GM12878 (cell line): Measurements from ENCODE around the gene DCPS. TPM values are rescaled to one million over a fixed set of nuclear protein-coding genes. Genes with fewer than 3 reads are reported as not detected.

Source experiments
- CBX3 ChIP-seq: fragments of 200-600 bp; sonication (generic); IDR thresholded peaks from 2 replicates; pipeline ENCODE4 v1.6.1; 2016; ENCODE audit warnings: low read depth, borderline replicate concordance
- CEBPB ChIP-seq, 2 experiments: fragments of 150-350 bp in 1 of 2; IDR thresholded peaks; 2 replicates each; pipeline ENCODE4 v1.6.1; 2012 to 2014; ENCODE audit warnings: low read depth in 2 of 2, low read length in 2 of 2, borderline replicate concordance in 1 of 2, inconsistent platforms in 1 of 2
- CHD4 ChIP-seq: fragments of 200-600 bp; sonication (generic); IDR thresholded peaks from 2 replicates; pipeline ENCODE4 v1.6.1; 2016; ENCODE audit warnings: mild to moderate bottlenecking
- FOS ChIP-seq: IDR thresholded peaks from 3 replicates; pipeline ENCODE4 v1.6.1; 2011; ENCODE audit warnings: borderline replicate concordance; ENCODE audit not compliant: insufficient read length; ENCODE audit errors: extremely low read depth
- HDAC6 ChIP-seq: fragments of 200-600 bp; sonication (generic); IDR thresholded peaks from one replicate; pipeline ENCODE4 v1.8.0; 2017; ENCODE audit warnings: antibody characterized with exemption; ENCODE audit not compliant: unreplicated experiment
- JUNB ChIP-seq: IDR thresholded peaks from 2 replicates; pipeline ENCODE4 v1.6.1; 2016; ENCODE audit warnings: antibody characterized with exemption, mild to moderate bottlenecking
- MTA3 ChIP-seq: IDR thresholded peaks from 2 replicates; pipeline ENCODE4 v1.6.1; 2012; ENCODE audit warnings: low read length, inconsistent platforms, borderline replicate concordance
- POLR2AphosphoS2 ChIP-seq: IDR thresholded peaks from 2 replicates; pipeline ENCODE4 v1.6.1; 2011; ENCODE audit warnings: low read depth, mild to moderate bottlenecking, low read length, improper control_type of control experiment, moderate library complexity
- RCOR1 ChIP-seq: conservative IDR thresholded peaks from 2 replicates; pipeline ENCODE4 v1.6.1; 2012; ENCODE audit warnings: low read depth, low read length, improper control_type of control experiment
- RFX5 ChIP-seq: IDR thresholded peaks from 2 replicates; pipeline ENCODE4 v1.6.1; 2011; ENCODE audit warnings: low read depth, low read length, improper control_type of control experiment
- SP1 ChIP-seq: IDR thresholded peaks from one replicate; pipeline ENCODE4 v1.6.1; 2011; ENCODE audit warnings: low read depth, low read length
- TARDBP ChIP-seq: IDR thresholded peaks from 2 replicates; pipeline ENCODE4 v1.6.1; 2016; ENCODE audit warnings: borderline replicate concordance
- polyA plus RNA-seq, 11 experiments: library from polyadenylated mRNA; depleted of rRNA in 4 of 11; unstranded in 6 of 11; stranded (reverse) in 5 of 11; fragments of >200 nt; fragmentation: Nextera tagmentation in 4 of 11; fragmentation: Illumina TruSeq in 1 of 11; extraction: Ambion mirVana in 4 of 11; extraction: Trizol in 1 of 11; gene quantifications; 1 replicate in 1 of 11; 2 replicates in 10 of 11; pipeline versions ENCODE4 v1.2.1 to v1.2.3, GENCODE V29; 2011 to 2016; ENCODE audit warnings: inconsistent platforms in 2 of 11, missing spikeins in 2 of 11, low read depth in 1 of 11
- total RNA-seq, 4 experiments: library from RNA; depleted of rRNA in 3 of 4; stranded (reverse); fragments of >200 nt in 3 of 4; fragmentation: Illumina TruSeq in 1 of 4; extraction: Trizol in 1 of 4; gene quantifications; 2 replicates each; pipeline versions ENCODE4 v1.2.1 to v1.2.3, GENCODE V29; 2013 to 2021
- TF ChIP-seq, protein P1 (sequence below): fragments of 450-650 bp; IDR thresholded peaks from 2 replicates; pipeline ENCODE4 v1.6.1; 2017; ENCODE audit warnings: mild to moderate bottlenecking
- TF ChIP-seq, protein P2 (sequence below): IDR thresholded peaks from 2 replicates; pipeline ENCODE4 v1.6.1; 2012; ENCODE audit warnings: low read depth, low read length, improper control_type of control experiment

The DCPS gene
- total and polyA plus RNA-seq, 10 of the 15 experiments (the other 5 are each of a cell fraction or from before 2014, with no cell fraction given), result 23.5 to 101 (median 67.4) TPM

DNA sequence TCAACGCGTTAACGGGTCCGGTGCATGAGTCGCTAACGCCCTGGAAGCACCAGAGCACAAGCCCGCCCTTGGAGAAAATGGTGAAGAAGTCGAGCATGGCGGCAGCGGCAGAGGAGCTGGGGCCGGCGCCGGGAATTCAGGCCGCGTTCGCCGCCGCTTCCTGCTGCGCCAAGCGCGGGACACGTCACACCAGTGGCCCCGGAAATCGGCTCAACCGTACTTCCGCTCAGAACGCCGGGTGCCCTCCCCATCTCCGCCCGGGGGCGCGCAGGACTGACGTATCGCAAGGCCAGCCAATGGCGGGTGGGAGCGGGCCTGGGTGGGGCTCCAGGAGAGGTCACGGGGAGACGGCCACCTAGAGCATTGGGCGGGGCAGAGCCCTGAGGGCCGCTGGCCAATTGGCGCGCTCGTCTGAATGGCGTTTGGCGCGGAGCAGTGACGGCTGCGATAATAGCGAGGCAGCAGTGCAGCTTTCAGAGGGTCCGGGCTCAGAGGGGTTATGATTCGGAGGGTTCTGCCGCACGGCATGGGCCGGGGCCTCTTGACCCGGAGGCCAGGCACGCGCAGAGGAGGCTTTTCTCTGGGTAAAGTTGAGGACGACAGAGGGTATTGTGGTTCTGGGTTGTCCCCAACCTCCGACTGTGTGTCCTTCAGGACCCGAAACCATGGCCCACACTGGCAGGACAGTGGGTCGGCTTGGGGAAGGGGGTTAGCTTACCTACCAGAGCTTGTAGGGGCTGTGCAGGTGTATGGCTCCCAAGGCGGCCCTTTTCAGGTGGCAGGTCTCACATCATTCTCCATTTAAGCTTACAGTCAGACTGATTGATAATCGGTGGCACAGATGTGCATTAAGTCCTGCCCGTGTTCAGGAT is 34.9 kb upstream of the DCPS start, which contains the start of the genes FOXRED1 and SRPRA (continued):
- TF ChIP-seq, protein P1, sequence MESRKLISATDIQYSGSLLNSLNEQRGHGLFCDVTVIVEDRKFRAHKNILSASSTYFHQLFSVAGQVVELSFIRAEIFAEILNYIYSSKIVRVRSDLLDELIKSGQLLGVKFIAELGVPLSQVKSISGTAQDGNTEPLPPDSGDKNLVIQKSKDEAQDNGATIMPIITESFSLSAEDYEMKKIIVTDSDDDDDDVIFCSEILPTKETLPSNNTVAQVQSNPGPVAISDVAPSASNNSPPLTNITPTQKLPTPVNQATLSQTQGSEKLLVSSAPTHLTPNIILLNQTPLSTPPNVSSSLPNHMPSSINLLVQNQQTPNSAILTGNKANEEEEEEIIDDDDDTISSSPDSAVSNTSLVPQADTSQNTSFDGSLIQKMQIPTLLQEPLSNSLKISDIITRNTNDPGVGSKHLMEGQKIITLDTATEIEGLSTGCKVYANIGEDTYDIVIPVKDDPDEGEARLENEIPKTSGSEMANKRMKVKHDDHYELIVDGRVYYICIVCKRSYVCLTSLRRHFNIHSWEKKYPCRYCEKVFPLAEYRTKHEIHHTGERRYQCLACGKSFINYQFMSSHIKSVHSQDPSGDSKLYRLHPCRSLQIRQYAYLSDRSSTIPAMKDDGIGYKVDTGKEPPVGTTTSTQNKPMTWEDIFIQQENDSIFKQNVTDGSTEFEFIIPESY, result no peak
- TF ChIP-seq FOS, result peak; percentile 18
- peak; percentile 87; the same call in 1 of the 2 replicates for TF ChIP-seq POLR2AphosphoS2
- TF ChIP-seq JUNB, result no peak
- TF ChIP-seq RFX5, result peak; percentile 76
- peak; percentile 88 for TF ChIP-seq SP1
- TF ChIP-seq CHD4, result no peak
- peak; percentile 57; the same call in 1 of the 2 replicates for TF ChIP-seq TARDBP
- TF ChIP-seq, protein P2, sequence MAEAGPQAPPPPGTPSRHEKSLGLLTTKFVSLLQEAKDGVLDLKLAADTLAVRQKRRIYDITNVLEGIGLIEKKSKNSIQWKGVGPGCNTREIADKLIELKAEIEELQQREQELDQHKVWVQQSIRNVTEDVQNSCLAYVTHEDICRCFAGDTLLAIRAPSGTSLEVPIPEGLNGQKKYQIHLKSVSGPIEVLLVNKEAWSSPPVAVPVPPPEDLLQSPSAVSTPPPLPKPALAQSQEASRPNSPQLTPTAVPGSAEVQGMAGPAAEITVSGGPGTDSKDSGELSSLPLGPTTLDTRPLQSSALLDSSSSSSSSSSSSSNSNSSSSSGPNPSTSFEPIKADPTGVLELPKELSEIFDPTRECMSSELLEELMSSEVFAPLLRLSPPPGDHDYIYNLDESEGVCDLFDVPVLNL, result no peak; the same call in 1 of the 2 replicates
- TF ChIP-seq MTA3, result no peak
- TF ChIP-seq HDAC6, result no peak
- no peak for TF ChIP-seq CBX3
- TF ChIP-seq RCOR1, result no peak
- no peak for TF ChIP-seq CEBPB (IDR thresholded peaks at IDR 0.05; ENCODE audit: borderline replicate concordance in 1 of 2, low read depth in 2 of 2, low read length in 2 of 2)
